Heart left ventricle (tissue), 13 donors: ENCODE results near the gene ZFAND6.

Source experiments
- POLR2A ChIP-seq, 2 donors: fragments of 450-650 bp; IDR thresholded peaks; one replicate each; pipeline ENCODE4 v1.6.1; 2017; ENCODE audit warnings: antibody characterized with exemption in 2 of 2, mild to moderate bottlenecking in 2 of 2, moderate library complexity in 2 of 2
- TF ChIP-seq, protein P1 (sequence below), 12 donors: fragments of 200-600 bp; sonication (generic) in 4 of 12; IDR thresholded peaks; one replicate each; pipeline versions ENCODE4 v1.5.0 to v1.8.0; 2018 to 2022; ENCODE audit warnings: antibody characterized with exemption in 12 of 12, mild to moderate bottlenecking in 5 of 12
- donor health status: ischemic (EF 13 %, LVEDD 7.1; RV severe dilation, severe dysfunction).
- donor health status: DM: no; HTN: yes; CAD: no.
- donor health status: DM: no; HTN: no; CAD: no.
- donor health status: ischemic (EF 25% LVEDD 6.9; RV normal size, moderate dysfunction).
- donor health status: ischemic (EF 25% LVEDD 5.7; RV mildly dilated, moderate dysfunction).
- donor health status: ischemic (EF 35%, LVEDD 5.7; RV mildly dilated, moderate dysfunction).
- donor health status: nonischemic (EF 11% LVEDD 7.7; RV severe dilation, severe dysfunction).
- donor health status: DM: yes; HTN: yes; CAD: no.
- donor health status: PGD.
- donor health status: ischemic (EF 29% LVEDD 5.4; RV normal size, mild dysfunction).
- donor health status: nonischemic (EF 23%, LVEDD 6.1; RV moderate dilation, normal function).

DNA sequence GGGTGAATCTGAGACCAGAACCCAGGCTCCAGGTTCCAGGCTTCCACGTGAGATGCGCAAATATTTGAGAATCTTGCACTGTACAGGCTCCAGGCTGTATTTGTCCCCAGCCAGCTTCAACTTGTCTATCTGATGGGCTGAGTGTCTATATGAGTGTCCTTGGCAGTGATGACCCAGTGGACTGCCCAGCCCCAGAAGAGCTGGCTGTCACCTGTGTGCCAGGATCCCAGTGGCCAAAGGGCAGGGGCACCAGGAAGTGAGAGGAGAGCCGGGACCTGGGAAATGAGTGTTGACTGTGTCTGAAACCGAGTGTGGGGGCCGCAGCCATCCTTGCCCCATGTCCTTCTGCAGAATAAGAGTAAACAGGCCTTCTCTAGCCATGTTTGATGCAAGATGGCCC, 103.7 kb downstream of the ZFAND6 start:
- TF ChIP-seq, protein P1, sequence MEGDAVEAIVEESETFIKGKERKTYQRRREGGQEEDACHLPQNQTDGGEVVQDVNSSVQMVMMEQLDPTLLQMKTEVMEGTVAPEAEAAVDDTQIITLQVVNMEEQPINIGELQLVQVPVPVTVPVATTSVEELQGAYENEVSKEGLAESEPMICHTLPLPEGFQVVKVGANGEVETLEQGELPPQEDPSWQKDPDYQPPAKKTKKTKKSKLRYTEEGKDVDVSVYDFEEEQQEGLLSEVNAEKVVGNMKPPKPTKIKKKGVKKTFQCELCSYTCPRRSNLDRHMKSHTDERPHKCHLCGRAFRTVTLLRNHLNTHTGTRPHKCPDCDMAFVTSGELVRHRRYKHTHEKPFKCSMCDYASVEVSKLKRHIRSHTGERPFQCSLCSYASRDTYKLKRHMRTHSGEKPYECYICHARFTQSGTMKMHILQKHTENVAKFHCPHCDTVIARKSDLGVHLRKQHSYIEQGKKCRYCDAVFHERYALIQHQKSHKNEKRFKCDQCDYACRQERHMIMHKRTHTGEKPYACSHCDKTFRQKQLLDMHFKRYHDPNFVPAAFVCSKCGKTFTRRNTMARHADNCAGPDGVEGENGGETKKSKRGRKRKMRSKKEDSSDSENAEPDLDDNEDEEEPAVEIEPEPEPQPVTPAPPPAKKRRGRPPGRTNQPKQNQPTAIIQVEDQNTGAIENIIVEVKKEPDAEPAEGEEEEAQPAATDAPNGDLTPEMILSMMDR (IDR thresholded peaks at IDR 0.05): no peak
- TF ChIP-seq POLR2A (IDR thresholded peaks at IDR 0.05): no peak
